ENCODE measurements around the gene DHFR. TPM values are rescaled to one million over a fixed set of nuclear protein-coding genes. Genes with fewer than 3 reads are reported as not detected.

The DHFR gene
- total and polyA plus RNA-seq, 8 donors: 19.5 to 69.8 (median 43.7) TPM

GRCh38 chr5:80646926-80647325 lies 7.9 kb downstream of the DHFR start:
- ATAC-seq (no peak), DNase-seq (no peak)
- Histone ChIP-seq H3K27ac (no peak overlapping the region), H3K27me3 (no peaks in the 10 kb centered on the region), H3K36me3 (peaks cover 0 to 34% of the 10 kb centered on the region in 2 donors), H3K4me3 (no peak overlapping the region), H3K4me1 (peaks cover 0 to 5% of the 10 kb centered on the region in 2 donors), H3K9me3 (no peaks in the 10 kb centered on the region)
- intact Hi-C loops (cut with DNase I): no loop called here
- TF ChIP-seq, protein P1, sequence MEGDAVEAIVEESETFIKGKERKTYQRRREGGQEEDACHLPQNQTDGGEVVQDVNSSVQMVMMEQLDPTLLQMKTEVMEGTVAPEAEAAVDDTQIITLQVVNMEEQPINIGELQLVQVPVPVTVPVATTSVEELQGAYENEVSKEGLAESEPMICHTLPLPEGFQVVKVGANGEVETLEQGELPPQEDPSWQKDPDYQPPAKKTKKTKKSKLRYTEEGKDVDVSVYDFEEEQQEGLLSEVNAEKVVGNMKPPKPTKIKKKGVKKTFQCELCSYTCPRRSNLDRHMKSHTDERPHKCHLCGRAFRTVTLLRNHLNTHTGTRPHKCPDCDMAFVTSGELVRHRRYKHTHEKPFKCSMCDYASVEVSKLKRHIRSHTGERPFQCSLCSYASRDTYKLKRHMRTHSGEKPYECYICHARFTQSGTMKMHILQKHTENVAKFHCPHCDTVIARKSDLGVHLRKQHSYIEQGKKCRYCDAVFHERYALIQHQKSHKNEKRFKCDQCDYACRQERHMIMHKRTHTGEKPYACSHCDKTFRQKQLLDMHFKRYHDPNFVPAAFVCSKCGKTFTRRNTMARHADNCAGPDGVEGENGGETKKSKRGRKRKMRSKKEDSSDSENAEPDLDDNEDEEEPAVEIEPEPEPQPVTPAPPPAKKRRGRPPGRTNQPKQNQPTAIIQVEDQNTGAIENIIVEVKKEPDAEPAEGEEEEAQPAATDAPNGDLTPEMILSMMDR (IDR thresholded peaks at IDR 0.05): no peak

DNA sequence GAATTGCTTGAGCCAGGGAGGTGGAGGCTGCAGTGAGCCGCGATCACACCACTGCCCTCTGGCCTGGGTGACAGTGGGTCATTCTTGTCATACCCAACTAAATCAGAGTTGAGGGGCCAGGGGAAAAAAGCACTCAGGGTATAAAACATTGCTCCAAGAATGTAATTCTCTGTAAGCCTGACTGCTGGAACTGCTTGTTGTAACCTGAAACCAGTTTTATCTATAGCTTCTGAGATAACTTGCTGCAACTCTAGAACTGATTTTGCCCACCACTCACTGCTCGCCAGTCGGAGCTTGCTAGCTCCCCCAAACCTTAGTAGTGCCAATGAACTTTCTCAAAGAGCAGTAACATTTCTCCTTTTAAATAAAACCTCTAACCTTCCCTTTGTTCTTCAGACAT lies 9.9 kb downstream of the DHFR start:
- intact Hi-C loops (cut with DNase I): no loop called here

GRCh38 chr5:80641353-80641752 lies 13.4 kb downstream of the DHFR start:
- intact Hi-C loops (cut with DNase I): no loop called here

More for the DNA sequence above, 9.9 kb downstream of the DHFR start:
- TF ChIP-seq, protein P1 (IDR thresholded peaks at IDR 0.05): no peak
- DNase-seq (peak in 1 of 4 donors; percentile 5), ATAC-seq (no peak)
- Histone ChIP-seq H3K36me3 (peaks cover 0 to 53% of the 10 kb centered on the region in 2 donors), H3K27ac (no peak overlapping the region), H3K9me3 (no peaks in the 10 kb centered on the region), H3K4me3 (no peak overlapping the region), H3K27me3 (no peaks in the 10 kb centered on the region), H3K4me1 (peaks cover 0 to 5% of the 10 kb centered on the region in 2 donors)

DNA sequence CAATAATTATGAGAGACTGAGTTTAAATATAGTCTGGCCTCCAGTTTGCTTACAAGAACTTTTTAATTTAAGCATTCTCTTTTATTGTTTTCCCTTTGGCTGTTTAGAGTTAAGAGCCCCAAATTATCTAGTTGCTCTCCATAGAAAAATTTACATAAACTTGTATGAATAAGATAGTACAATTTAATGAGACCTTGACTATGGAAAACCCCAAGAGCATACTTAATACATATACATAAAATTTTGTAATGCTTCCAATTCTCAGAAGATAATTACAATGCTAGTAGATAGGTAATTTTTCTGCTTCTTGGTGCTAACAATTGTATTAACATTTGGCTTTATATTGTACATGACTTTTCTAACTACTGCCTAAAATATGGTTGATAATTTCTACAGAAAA lies 20.6 kb downstream of the DHFR start:
- no peak for DNase-seq
- intact Hi-C loops (cut with DNase I): no loop called here
- Histone ChIP-seq H3K27ac (no peak overlapping the region), H3K36me3 (peaks cover 0 to 50% of the 10 kb centered on the region in 2 donors), H3K27me3 (no peaks in the 10 kb centered on the region), H3K4me1 (peaks cover 0 to 6% of the 10 kb centered on the region in 2 donors), H3K4me3 (no peak overlapping the region), H3K9me3 (no peaks in the 10 kb centered on the region)
- TF ChIP-seq, protein P1 (IDR thresholded peaks at IDR 0.05): no peak
- ATAC-seq: no peak

More at GRCh38 chr5:80641353-80641752, 13.4 kb downstream of the DHFR start:
- H3K36me3 ChIP-seq: peaks cover 0 to 79% of the 10 kb centered on the region in 2 donors
- DNase-seq (no peak), ATAC-seq (no peak)
- H3K4me3 ChIP-seq: no peak overlapping the region
- H3K4me1 ChIP-seq: no peaks in the 10 kb centered on the region
- H3K27ac ChIP-seq: no peak overlapping the region
- no peaks in the 10 kb centered on the region for H3K27me3 ChIP-seq
- no peaks in the 10 kb centered on the region for H3K9me3 ChIP-seq
- TF ChIP-seq, protein P1 (IDR thresholded peaks at IDR 0.05): no peak

- TF ChIP-seq, protein P1 (IDR thresholded peaks at IDR 0.05): no peak
- H3K27ac ChIP-seq: no peak overlapping the region
- ATAC-seq: no peak
- no peak for DNase-seq
- H3K27me3 ChIP-seq: no peaks in the 10 kb centered on the region
- intact Hi-C loops (cut with DNase I): no loop called here
- peaks cover 0 to 8% of the 10 kb centered on the region in 2 donors for H3K4me1 ChIP-seq
- no peaks in the 10 kb centered on the region for H3K9me3 ChIP-seq
- H3K4me3 ChIP-seq: no peak overlapping the region
- peaks cover 0 to 39% of the 10 kb centered on the region in 2 donors for H3K36me3 ChIP-seq
Observed at GRCh38 chr5:80632700-80633099, 22.1 kb downstream of the DHFR start.

All from left lung (tissue), 10 donors.